Pericardium fibroblast (primary cell): ENCODE data around the gene TRPM8. TPM values are rescaled to one million over a fixed set of nuclear protein-coding genes. Genes with fewer than 3 reads are reported as not detected.

ENCODE experiments used
- total RNA-seq: library from RNA; depleted of rRNA; stranded (reverse); fragments of >200 nt; gene quantifications from 2 replicates; pipeline ENCODE4 v1.2.3, GENCODE V29; 2015

TRPM8 gene
- 0.17 TPM in 1 of 2 replicates, not detected in the other for total RNA-seq

DNA sequence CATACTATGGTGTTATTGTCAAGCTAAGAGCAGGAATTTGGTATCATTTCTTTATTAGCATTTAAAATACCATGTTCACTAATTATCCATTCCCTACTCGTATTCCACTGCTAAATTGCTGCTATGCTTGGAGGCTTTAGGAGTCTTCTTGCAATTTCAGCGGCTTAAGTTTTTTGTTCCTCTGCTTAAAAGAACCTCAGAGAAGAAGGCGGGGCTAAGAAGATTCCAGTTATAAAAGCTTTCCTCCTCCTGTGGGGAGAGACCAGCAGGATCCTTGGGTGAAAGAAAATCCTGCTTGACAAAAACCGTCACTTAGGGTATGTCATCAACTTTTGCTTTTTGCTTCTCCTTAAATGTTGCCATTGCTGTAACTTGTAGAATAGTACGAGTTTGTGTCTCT lies at the start of gene TRPM8:
TSS of gene TRPM8 (plus strand) at position 258 of the 400 bp plus-strand sequence. CDS start 9,165 bp downstream, outside the sequence.

DNA sequence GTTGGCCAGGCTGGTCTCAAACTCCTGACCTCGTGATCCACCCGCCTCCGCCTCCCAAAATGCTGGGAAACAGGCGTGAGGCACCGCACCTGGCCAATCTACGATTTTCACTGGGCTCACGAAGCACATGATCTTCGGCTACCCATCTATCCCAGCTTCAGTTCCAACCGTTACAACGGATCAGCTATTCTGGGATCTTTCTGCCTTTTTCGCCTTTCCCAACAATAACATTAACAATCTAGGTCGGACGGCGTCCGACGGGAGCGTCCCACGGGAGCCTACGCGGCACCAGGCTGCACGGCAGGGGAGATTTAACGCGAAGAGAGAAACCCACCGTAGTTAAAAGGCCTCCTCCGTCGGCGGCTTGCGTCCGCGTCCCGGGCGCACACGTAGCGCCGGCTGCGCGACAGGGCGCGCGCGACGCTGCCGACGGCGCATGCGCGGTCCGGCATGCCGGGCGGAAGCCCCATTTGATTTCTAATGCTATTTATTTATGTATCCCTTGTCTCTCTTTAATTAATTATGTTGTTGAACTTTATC lies 49.1 kb upstream of the TRPM8 start, which contains the start of gene MSL3B:
TSS of gene MSL3B (minus strand) at position 394 of the 540 bp plus-strand sequence.

DNA sequence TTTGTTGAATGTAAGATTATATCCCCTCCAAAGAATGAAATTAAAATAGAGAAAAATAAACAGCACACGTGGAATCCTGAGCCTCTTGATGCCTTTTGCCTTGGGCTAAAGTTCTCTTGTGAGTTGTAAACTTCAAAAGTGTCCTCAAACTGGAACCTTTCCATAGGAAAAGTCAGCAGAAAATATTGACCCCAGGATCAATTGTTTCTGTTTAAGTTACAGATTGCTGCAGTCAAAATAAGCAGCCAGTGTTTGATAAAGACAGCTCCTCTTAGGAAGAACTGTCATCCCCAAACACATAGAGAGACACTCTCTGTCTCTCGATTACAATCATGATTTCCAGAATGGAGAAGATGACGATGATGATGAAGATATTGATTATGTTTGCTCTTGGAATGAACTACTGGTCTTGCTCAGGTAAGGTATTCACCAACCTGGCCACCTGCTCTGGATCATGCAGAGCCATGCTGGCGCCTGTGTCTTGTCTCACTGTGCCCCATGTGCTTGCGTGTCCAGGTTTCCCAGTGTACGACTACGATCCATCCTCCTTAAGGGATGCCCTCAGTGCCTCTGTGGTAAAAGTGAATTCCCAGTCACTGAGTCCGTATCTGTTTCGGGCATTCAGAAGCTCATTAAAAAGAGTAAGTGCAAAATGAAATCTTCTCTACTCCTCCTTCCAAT lies 133.4 kb downstream of the TRPM8 start, which contains the start of gene SPP2:
TSS of gene SPP2 (plus strand) at position 248 of the 681 bp plus-strand sequence. CDS start at position 333, 85 bp downstream.

Other genes starting within 250 kb of the TRPM8 start
- not detected in 2 replicates for gene UGT1A9, start 245.5 kb upstream of the TRPM8 start, total RNA-seq
- gene UGT1A7, start 235.5 kb upstream of the TRPM8 start, total RNA-seq: not detected in 2 replicates
- gene UGT1A6, start 224.5 kb upstream of the TRPM8 start, total RNA-seq: not detected in 2 replicates
- gene UGT1A5, start 204.5 kb upstream of the TRPM8 start, total RNA-seq: not detected in 2 replicates
- gene UGT1A4, start 198.6 kb upstream of the TRPM8 start, total RNA-seq: not detected in 2 replicates
- gene UGT1A3, start 188.3 kb upstream of the TRPM8 start, total RNA-seq: not detected in 2 replicates
- not detected in 2 replicates for gene UGT1A1, start 157.1 kb upstream of the TRPM8 start, total RNA-seq
- gene MROH2A, start 139.0 kb upstream of the TRPM8 start, total RNA-seq: not detected in 2 replicates
- 1.8 and 4.9 TPM in 2 replicates for gene HJURP, start 62.8 kb upstream of the TRPM8 start, total RNA-seq
- not detected in 2 replicates for gene SPP2, start 133.3 kb downstream of the TRPM8 start, total RNA-seq